Measurements from ENCODE around the gene BAZ1A.

- TF ChIP-seq POLR2A (IDR thresholded peaks at IDR 0.05) (no peak), CTCF (IDR thresholded peaks at IDR 0.05) (no peak)
These were observed 29.3 kb downstream of the BAZ1A start for GRCh38 chr14:34845869-34846268.

Measured in heart left ventricle (tissue), 13 donors.